IPS-15b (cell line): ENCODE data around the gene SPRY1.

ENCODE experiments used
- H3K27me3 ChIP-seq: one replicate; pipeline ENCODE4 v1.6.1; 2013; ENCODE audit warnings: low read length; ENCODE audit not compliant: control insufficient read depth, insufficient read depth
- H3K36me3 ChIP-seq: one replicate; pipeline ENCODE4 v1.6.1; 2013; ENCODE audit warnings: low read length; ENCODE audit not compliant: control insufficient read depth, insufficient read depth
- H3K4me1 ChIP-seq: one replicate; pipeline ENCODE4 v1.6.1; 2013; ENCODE audit warnings: mild to moderate bottlenecking, low read length; ENCODE audit not compliant: control insufficient read depth, insufficient read depth
- H3K4me3 ChIP-seq: one replicate; pipeline ENCODE4 v1.5.1; 2013; ENCODE audit warnings: low read depth, low read length
- H3K9ac ChIP-seq: one replicate; pipeline ENCODE4 v1.6.1; 2013; ENCODE audit warnings: low read depth, mild to moderate bottlenecking, low read length
- H3K9me3 ChIP-seq: one replicate; pipeline ENCODE4 v1.6.1; 2013; ENCODE audit warnings: mild to moderate bottlenecking, low read length; ENCODE audit not compliant: control insufficient read depth, insufficient read depth

Gene SPRY1

GRCh38 chr4:123356921-123357320 is 39.7 kb upstream of the SPRY1 start:
- Histone ChIP-seq H3K4me3 (no peak overlapping the region), H3K9ac (no peak overlapping the region), H3K27me3 (no peaks in the 10 kb centered on the region), H3K4me1 (no peaks in the 10 kb centered on the region), H3K36me3 (no peaks in the 10 kb centered on the region), H3K9me3 (no peaks in the 10 kb centered on the region)

GRCh38 chr4:123359449-123360315 is 36.9 kb upstream of the SPRY1 start:
- H3K27me3 ChIP-seq = no peaks in the 10 kb centered on the region
- H3K36me3 ChIP-seq = no peaks in the 10 kb centered on the region
- H3K4me3 ChIP-seq = no peak overlapping the region
- H3K9me3 ChIP-seq = no peaks in the 10 kb centered on the region
- no peaks in the 10 kb centered on the region for H3K4me1 ChIP-seq
- H3K9ac ChIP-seq = no peak overlapping the region

GRCh38 chr4:123361195-123361861 is 35.3 kb upstream of the SPRY1 start:
- Histone ChIP-seq H3K27me3 (no peaks in the 10 kb centered on the region), H3K4me1 (no peaks in the 10 kb centered on the region)

GRCh38 chr4:123362103-123362502 is 34.5 kb upstream of the SPRY1 start:
- no peaks in the 10 kb centered on the region for H3K27me3 ChIP-seq
- no peak overlapping the region for H3K9ac ChIP-seq
- no peaks in the 10 kb centered on the region for H3K36me3 ChIP-seq
- H3K4me3 ChIP-seq = no peak overlapping the region
- no peaks in the 10 kb centered on the region for H3K9me3 ChIP-seq
- no peaks in the 10 kb centered on the region for H3K4me1 ChIP-seq

More at GRCh38 chr4:123361195-123361861, 35.3 kb upstream of the SPRY1 start:
- no peaks in the 10 kb centered on the region for H3K36me3 ChIP-seq
- no peak overlapping the region for H3K9ac ChIP-seq
- no peaks in the 10 kb centered on the region for H3K9me3 ChIP-seq
- no peak overlapping the region for H3K4me3 ChIP-seq

- Histone ChIP-seq H3K9ac (no peak overlapping the region), H3K4me1 (no peaks in the 10 kb centered on the region), H3K9me3 (no peaks in the 10 kb centered on the region), H3K4me3 (no peak overlapping the region), H3K36me3 (no peaks in the 10 kb centered on the region), H3K27me3 (no peaks in the 10 kb centered on the region)
These were observed 32.9 kb upstream of the SPRY1 start for GRCh38 chr4:123363729-123364128.

GRCh38 chr4:123364906-123365305 is 31.7 kb upstream of the SPRY1 start:
- H3K36me3 ChIP-seq = no peaks in the 10 kb centered on the region
- H3K27me3 ChIP-seq = no peaks in the 10 kb centered on the region
- no peak overlapping the region for H3K9ac ChIP-seq
- no peaks in the 10 kb centered on the region for H3K9me3 ChIP-seq
- no peaks in the 10 kb centered on the region for H3K4me1 ChIP-seq
- H3K4me3 ChIP-seq = no peak overlapping the region

GRCh38 chr4:123365412-123365811 is 31.2 kb upstream of the SPRY1 start:
- Histone ChIP-seq H3K4me1 (no peaks in the 10 kb centered on the region), H3K9me3 (no peaks in the 10 kb centered on the region), H3K36me3 (no peaks in the 10 kb centered on the region), H3K4me3 (no peak overlapping the region), H3K27me3 (no peaks in the 10 kb centered on the region), H3K9ac (no peak overlapping the region)

GRCh38 chr4:123366144-123366748 is 30.3 kb upstream of the SPRY1 start:
- Histone ChIP-seq H3K27me3 (no peaks in the 10 kb centered on the region), H3K36me3 (no peaks in the 10 kb centered on the region), H3K9me3 (no peaks in the 10 kb centered on the region), H3K4me3 (no peak overlapping the region), H3K9ac (no peak overlapping the region), H3K4me1 (no peaks in the 10 kb centered on the region)

- H3K27me3 ChIP-seq = no peaks in the 10 kb centered on the region
- H3K4me3 ChIP-seq = no peak overlapping the region
- H3K9me3 ChIP-seq = no peaks in the 10 kb centered on the region
- no peak overlapping the region for H3K9ac ChIP-seq
- H3K4me1 ChIP-seq = peaks cover 23% of the 10 kb centered on the region
- H3K36me3 ChIP-seq = no peaks in the 10 kb centered on the region
These were observed 17.8 kb upstream of the SPRY1 start for GRCh38 chr4:123378794-123379193.

- no peaks in the 10 kb centered on the region for H3K36me3 ChIP-seq
- H3K9ac ChIP-seq = no peak overlapping the region
- peaks cover 23% of the 10 kb centered on the region for H3K4me1 ChIP-seq
- H3K9me3 ChIP-seq = no peaks in the 10 kb centered on the region
- H3K4me3 ChIP-seq = no peak overlapping the region
- no peaks in the 10 kb centered on the region for H3K27me3 ChIP-seq
These were observed 17.2 kb upstream of the SPRY1 start for GRCh38 chr4:123379392-123379791.

GRCh38 chr4:123380728-123381716 is 15.6 kb upstream of the SPRY1 start:
- Histone ChIP-seq H3K27me3 (no peaks in the 10 kb centered on the region), H3K36me3 (no peaks in the 10 kb centered on the region), H3K9me3 (no peaks in the 10 kb centered on the region), H3K4me1 (peaks cover 23% of the 10 kb centered on the region), H3K9ac (no peak overlapping the region), H3K4me3 (no peak overlapping the region)
